GM18868 (cell line): ENCODE data around the gene RAI1.
"Not testable (repeated sequence)": the region's sequence is repeated elsewhere in the genome, so short reads cannot be mapped to it uniquely, and the experiment has no call there.

ENCODE experiments used
- ATAC-seq: cut with Tn5 transposase; IDR thresholded peaks from one replicate; pipeline ENCODE4 v1.9.1; 2021; ENCODE audit warnings: mild to moderate bottlenecking, moderate library complexity; ENCODE audit not compliant: unreplicated experiment

RAI1 gene

GRCh38 chr17:17681187-17681743, at the start of gene RAI1:
RAI1 (plus strand) TSS chr17:17681458; CDS start chr17:17792949, 111,491 bp downstream.
- ATAC-seq = peak; percentile 56

GRCh38 chr17:17632690-17633089, 48.6 kb upstream of the RAI1 start:
- ATAC-seq = not testable (repeated sequence)

GRCh38 chr17:17633310-17633709, 47.9 kb upstream of the RAI1 start:
- ATAC-seq = no peak

- ATAC-seq = no peak
These were observed 46.1 kb upstream of the RAI1 start for GRCh38 chr17:17635126-17635525.

GRCh38 chr17:17635537-17636271, 45.6 kb upstream of the RAI1 start:
- not testable (repeated sequence) for ATAC-seq

- no peak for ATAC-seq
These were observed 44.9 kb upstream of the RAI1 start for GRCh38 chr17:17636272-17636885.

GRCh38 chr17:17638467-17638866, 42.8 kb upstream of the RAI1 start:
- no peak for ATAC-seq

GRCh38 chr17:17639661-17640270, 41.5 kb upstream of the RAI1 start:
- not testable (repeated sequence) for ATAC-seq

GRCh38 chr17:17641621-17642409, 39.4 kb upstream of the RAI1 start:
- no peak for ATAC-seq

GRCh38 chr17:17645148-17645547, 36.1 kb upstream of the RAI1 start:
- ATAC-seq = not testable (repeated sequence)

- no peak for ATAC-seq
These were observed 35.3 kb upstream of the RAI1 start for GRCh38 chr17:17645961-17646360.

- ATAC-seq = no peak
These were observed 33.6 kb upstream of the RAI1 start for GRCh38 chr17:17647524-17648178.

GRCh38 chr17:17648762-17649161, 32.5 kb upstream of the RAI1 start:
- ATAC-seq = no peak

- no peak for ATAC-seq
These were observed 30.3 kb upstream of the RAI1 start for GRCh38 chr17:17650959-17651358.

- ATAC-seq = no peak
These were observed 27.9 kb upstream of the RAI1 start for GRCh38 chr17:17653343-17653742.

GRCh38 chr17:17659340-17659739, 21.9 kb upstream of the RAI1 start:
- no peak for ATAC-seq

GRCh38 chr17:17661134-17661533, 20.1 kb upstream of the RAI1 start:
- no peak for ATAC-seq

GRCh38 chr17:17661834-17662385, 19.3 kb upstream of the RAI1 start:
- ATAC-seq = peak; percentile 31

GRCh38 chr17:17663160-17664063, 17.8 kb upstream of the RAI1 start:
- ATAC-seq = peak; percentile 90
